Prostate gland (tissue), 2 donors: ENCODE measurements around the gene TP53INP2.

Experiments used
- CTCF ChIP-seq, 4 experiments: fragments of 200-600 bp in 2 of 4; fragments of 450-650 bp in 2 of 4; sonication (generic) in 2 of 4; IDR thresholded peaks; 1 replicate in 3 of 4; 2 replicates in 1 of 4; pipeline ENCODE4 v1.5.1; 2016 to 2019; ENCODE audit warnings: antibody characterized with exemption in 4 of 4, mild to moderate bottlenecking in 2 of 4, moderate library complexity in 2 of 4
- POLR2A ChIP-seq: fragments of 450-650 bp; IDR thresholded peaks from one replicate; pipeline ENCODE4 v1.6.1; 2016; ENCODE audit warnings: antibody characterized with exemption, mild to moderate bottlenecking
- POLR2AphosphoS5 ChIP-seq: sonication (generic); formaldehyde crosslinking; IDR thresholded peaks from one replicate; pipeline ENCODE4 v1.6.1; 2017; ENCODE audit warnings: antibody characterized with exemption

GRCh38 chr20:34753706-34754461, 49.7 kb downstream of the TP53INP2 start:
- TF ChIP-seq CTCF (IDR thresholded peaks at IDR 0.05) (no peak), POLR2A (no peak), POLR2AphosphoS5 (no peak)
